IPS-15b (cell line): ENCODE measurements around the gene OFD1.

ENCODE experiments used
- H3K27me3 ChIP-seq: one replicate; pipeline ENCODE4 v1.6.1; 2013; ENCODE audit warnings: low read length; ENCODE audit not compliant: control insufficient read depth, insufficient read depth
- H3K36me3 ChIP-seq: one replicate; pipeline ENCODE4 v1.6.1; 2013; ENCODE audit warnings: low read length; ENCODE audit not compliant: control insufficient read depth, insufficient read depth
- H3K4me1 ChIP-seq: one replicate; pipeline ENCODE4 v1.6.1; 2013; ENCODE audit warnings: mild to moderate bottlenecking, low read length; ENCODE audit not compliant: control insufficient read depth, insufficient read depth
- H3K4me3 ChIP-seq: one replicate; pipeline ENCODE4 v1.5.1; 2013; ENCODE audit warnings: low read depth, low read length
- H3K9ac ChIP-seq: one replicate; pipeline ENCODE4 v1.6.1; 2013; ENCODE audit warnings: low read depth, mild to moderate bottlenecking, low read length
- H3K9me3 ChIP-seq: one replicate; pipeline ENCODE4 v1.6.1; 2013; ENCODE audit warnings: mild to moderate bottlenecking, low read length; ENCODE audit not compliant: control insufficient read depth, insufficient read depth

Gene OFD1

DNA sequence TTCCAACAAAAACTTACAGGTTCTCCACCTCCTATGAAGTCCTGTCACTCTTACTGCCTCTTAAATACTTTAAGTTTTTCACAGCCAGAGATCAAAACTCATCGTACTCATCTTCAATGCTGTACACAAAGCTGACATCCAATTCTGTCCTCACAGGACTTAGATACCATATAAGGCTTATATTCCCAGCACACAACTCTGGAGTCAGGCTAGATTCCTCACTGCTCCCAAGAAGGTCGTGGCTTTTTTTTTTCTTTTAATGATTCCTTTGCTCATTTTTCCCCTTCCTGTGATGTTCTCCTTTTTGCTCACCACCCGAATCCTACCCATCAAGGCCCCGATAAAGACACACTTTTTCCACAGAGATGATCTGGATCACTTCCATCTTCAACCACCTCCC lies 1.0 kb upstream of the OFD1 start:
- Histone ChIP-seq H3K27me3 (no peaks in the 10 kb centered on the region), H3K9me3 (no peaks in the 10 kb centered on the region), H3K4me1 (peaks cover 8% of the 10 kb centered on the region), H3K9ac (peak overlapping the region; percentile 62), H3K4me3 (peak overlapping the region; percentile 72), H3K36me3 (no peaks in the 10 kb centered on the region)

DNA sequence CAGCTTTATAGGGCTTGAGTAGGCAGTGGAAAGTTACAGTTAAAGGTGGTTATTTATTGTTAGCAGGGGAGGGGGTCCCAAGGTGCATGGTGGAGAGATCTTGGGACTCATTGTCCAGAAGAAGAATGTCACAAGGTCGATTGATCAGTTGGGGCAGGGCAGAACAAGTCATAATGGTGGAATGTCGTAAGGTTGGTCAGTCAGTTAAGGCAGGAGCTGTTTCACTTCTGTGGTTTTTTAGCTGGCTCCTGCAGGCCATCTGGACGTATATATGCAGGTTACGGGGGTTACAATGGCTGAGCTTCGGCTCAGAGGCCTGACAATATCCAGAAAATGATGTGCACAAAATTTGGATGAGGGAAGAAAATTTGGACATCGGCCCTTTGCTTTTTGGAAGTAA lies 7.1 kb downstream of the OFD1 start:
- Histone ChIP-seq H3K9me3 (no peaks in the 10 kb centered on the region), H3K9ac (no peak overlapping the region), H3K4me1 (peaks cover 3% of the 10 kb centered on the region), H3K36me3 (peaks cover 7% of the 10 kb centered on the region), H3K4me3 (no peak overlapping the region), H3K27me3 (no peaks in the 10 kb centered on the region)

DNA sequence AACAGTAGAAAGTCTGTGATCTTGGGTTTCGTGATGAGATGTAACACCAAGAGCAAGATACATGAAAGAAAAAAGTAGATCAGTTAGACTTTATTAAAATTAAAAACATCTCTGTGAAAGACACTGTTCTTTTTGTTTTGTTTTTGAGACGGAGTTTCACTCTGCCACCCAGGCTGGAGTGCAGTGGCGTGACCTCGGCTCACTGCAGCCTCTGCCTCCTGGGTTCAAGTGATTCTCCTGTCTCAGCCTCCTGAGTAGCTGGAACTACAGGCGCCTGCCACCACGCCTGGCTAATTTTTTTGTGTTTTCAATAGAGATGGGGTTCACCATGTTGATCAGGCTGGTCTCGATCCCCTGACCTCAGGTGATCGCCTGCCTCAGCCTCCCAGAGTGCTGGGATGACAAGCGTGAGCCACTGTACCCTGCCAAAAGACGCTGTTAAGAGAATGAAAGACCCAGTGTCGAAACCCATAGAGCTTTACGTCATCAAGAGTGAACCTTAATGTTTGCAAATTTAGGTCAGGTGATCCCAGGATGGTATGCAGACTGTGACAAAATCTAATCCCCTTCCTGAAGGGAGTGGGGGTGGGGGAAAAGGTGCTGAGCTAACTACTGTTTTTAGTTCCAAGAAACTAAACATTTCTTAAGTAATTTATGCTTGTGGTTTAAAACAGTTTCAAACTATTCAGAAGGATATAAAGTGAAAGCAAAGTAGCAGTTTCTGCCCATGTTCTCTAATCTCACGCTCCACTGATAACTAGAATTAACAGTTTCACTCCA lies 8.0 kb downstream of the OFD1 start:
- peaks cover 7% of the 10 kb centered on the region for H3K36me3 ChIP-seq
- no peak overlapping the region for H3K9ac ChIP-seq
- no peaks in the 10 kb centered on the region for H3K27me3 ChIP-seq
- H3K4me1 ChIP-seq: peaks cover 3% of the 10 kb centered on the region
- no peak overlapping the region for H3K4me3 ChIP-seq
- no peaks in the 10 kb centered on the region for H3K9me3 ChIP-seq

DNA sequence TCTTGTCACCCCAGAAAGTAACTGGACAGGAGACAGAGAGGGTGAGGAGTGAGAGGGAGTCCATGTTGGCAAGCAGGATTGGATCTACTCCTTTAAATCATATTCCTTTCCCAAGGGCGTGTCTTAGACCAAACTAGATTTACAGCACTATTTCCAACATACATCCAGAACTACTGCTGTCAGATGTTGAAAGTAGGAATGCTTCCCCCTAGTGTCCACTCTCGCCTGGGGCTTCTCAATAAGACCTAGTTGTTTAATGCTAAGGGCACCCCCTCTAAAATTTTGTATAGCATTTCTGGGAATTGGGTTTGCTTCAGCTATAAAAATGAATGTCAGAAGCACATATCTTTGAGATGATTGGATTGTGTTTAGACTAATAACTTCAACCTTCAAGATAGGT lies 13.3 kb downstream of the OFD1 start:
- H3K9me3 ChIP-seq: no peaks in the 10 kb centered on the region
- no peaks in the 10 kb centered on the region for H3K27me3 ChIP-seq
- H3K4me1 ChIP-seq: peaks cover 2% of the 10 kb centered on the region
- peaks cover 5% of the 10 kb centered on the region for H3K36me3 ChIP-seq
- H3K4me3 ChIP-seq: no peak overlapping the region
- no peak overlapping the region for H3K9ac ChIP-seq

DNA sequence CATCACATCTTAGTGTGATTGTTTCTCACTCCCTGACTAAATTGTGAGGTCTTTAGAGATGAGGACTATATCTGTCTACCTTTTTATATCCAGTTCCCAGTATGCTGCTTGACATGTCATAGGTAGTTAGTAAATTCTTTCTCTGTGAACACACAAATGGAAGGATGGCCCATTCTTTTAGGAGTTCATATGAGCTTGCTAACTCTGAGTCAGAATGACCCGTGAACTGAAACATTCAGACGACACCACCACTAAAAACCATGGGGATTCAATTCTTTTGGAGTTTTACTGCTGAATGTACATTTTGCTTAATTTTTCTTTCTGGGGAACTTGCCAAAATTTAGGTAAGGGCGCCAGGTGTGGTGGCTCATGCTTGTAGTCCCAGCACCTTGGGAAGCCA lies 13.9 kb downstream of the OFD1 start:
- no peaks in the 10 kb centered on the region for H3K4me1 ChIP-seq
- no peaks in the 10 kb centered on the region for H3K27me3 ChIP-seq
- peaks cover 5% of the 10 kb centered on the region for H3K36me3 ChIP-seq
- no peaks in the 10 kb centered on the region for H3K9me3 ChIP-seq
- H3K9ac ChIP-seq: no peak overlapping the region
- H3K4me3 ChIP-seq: no peak overlapping the region

DNA sequence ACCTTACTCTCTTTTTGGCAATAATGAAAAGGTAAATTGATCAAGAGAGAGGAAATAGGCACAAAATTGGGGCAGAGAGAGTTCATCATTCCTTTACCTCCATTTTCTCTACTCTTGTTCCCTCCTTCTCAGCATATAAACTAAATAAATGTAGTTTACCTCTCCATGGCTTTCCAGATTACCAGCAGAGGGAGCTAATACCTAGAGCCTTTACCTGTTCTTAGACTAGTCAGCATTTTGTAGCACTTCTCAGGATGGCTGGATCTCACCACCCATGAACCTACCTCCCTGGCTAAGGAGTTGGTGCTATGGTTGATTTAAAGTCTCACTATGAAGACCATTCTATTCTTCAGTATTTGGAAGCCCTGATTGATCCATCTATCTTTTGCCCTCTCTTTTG lies 15.7 kb downstream of the OFD1 start:
- Histone ChIP-seq H3K36me3 (peaks cover 2% of the 10 kb centered on the region), H3K9ac (no peak overlapping the region), H3K4me1 (no peaks in the 10 kb centered on the region), H3K4me3 (no peak overlapping the region), H3K27me3 (no peaks in the 10 kb centered on the region), H3K9me3 (no peaks in the 10 kb centered on the region)

DNA sequence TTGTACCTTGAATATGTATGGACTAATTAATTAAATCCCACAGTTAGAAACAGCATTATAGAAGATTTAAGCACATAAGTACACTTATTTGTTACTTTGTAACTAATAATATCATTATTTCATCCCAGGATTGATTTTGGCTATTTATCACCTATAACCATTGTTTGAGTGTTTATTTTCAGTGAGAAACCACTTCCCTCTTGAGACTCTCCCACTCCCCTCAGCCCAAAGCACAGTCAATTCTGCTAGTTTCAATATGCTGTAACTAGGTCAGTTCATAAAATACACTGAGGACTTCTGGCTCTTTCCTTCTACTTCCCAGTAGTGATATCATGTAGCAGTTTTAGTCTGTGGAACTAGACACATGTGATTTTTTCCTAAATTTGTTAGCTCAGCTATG lies 16.3 kb downstream of the OFD1 start:
- H3K27me3 ChIP-seq: no peaks in the 10 kb centered on the region
- peaks cover 4% of the 10 kb centered on the region for H3K36me3 ChIP-seq
- no peaks in the 10 kb centered on the region for H3K4me1 ChIP-seq
- H3K9me3 ChIP-seq: no peaks in the 10 kb centered on the region
- no peak overlapping the region for H3K4me3 ChIP-seq
- H3K9ac ChIP-seq: no peak overlapping the region

DNA sequence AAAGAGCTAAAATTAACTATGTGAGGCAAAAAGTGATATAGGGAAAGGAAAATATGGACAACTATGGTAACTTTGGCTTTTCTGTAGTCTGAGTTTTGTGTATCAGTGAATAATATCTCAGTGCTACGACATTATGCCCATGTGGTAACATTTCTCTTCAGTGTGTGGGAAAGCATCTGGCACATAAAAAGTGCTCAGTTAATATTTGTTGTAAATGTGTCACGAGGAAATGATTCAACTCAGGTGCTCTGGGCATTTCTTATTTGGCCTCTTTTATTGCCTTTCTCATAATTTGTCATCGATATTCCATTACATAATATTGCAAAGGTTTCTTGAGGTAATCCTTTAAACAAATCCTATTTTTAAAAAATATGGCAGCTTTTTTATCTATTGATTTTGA lies 17.6 kb downstream of the OFD1 start:
- no peaks in the 10 kb centered on the region for H3K9me3 ChIP-seq
- H3K4me1 ChIP-seq: peaks cover 6% of the 10 kb centered on the region
- no peaks in the 10 kb centered on the region for H3K27me3 ChIP-seq
- no peak overlapping the region for H3K4me3 ChIP-seq
- H3K36me3 ChIP-seq: peaks cover 8% of the 10 kb centered on the region
- H3K9ac ChIP-seq: no peak overlapping the region

DNA sequence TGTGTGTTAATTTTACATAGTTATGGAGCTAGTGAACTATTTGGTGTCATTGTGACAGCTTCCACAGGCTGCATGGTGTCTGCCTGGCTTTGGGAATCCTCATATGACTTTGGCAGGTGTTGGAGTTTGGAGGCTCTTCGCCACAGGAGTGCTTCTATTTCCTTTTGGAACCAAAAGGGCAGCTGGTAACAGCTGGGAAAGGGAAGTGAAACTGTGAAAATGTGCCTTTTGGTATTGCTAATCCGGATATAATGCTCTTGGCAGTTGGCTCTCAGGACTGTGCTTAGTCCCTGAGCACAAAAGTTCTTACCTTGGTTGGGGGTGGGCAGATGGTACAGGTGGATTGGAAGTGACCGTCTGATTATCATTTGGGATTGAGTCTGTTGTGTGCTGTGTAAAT lies 18.1 kb downstream of the OFD1 start:
- Histone ChIP-seq H3K27me3 (no peaks in the 10 kb centered on the region), H3K9me3 (no peaks in the 10 kb centered on the region), H3K36me3 (peaks cover 8% of the 10 kb centered on the region), H3K4me3 (no peak overlapping the region), H3K4me1 (peaks cover 6% of the 10 kb centered on the region), H3K9ac (no peak overlapping the region)

DNA sequence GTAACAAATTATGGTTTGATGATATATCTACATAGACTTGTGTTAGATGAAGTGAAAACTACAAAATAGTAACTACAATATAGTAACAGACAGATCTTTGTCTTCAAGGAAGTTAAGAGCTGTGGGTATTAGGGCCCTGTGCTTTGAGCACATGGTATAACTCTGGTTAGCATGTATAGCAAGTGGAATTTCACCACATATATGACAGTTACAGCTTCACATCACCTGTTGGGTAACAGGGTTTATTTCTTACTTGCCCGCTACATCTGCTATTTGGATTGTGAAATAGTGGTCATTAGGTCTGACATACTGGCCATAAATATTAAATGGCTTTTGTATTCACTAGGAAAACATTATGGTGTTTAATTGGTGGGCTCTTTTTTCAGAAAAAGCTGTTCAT lies 20.2 kb downstream of the OFD1 start:
- no peak overlapping the region for H3K4me3 ChIP-seq
- peaks cover 6% of the 10 kb centered on the region for H3K4me1 ChIP-seq
- no peaks in the 10 kb centered on the region for H3K27me3 ChIP-seq
- no peak overlapping the region for H3K9ac ChIP-seq
- peaks cover 8% of the 10 kb centered on the region for H3K36me3 ChIP-seq
- no peaks in the 10 kb centered on the region for H3K9me3 ChIP-seq

DNA sequence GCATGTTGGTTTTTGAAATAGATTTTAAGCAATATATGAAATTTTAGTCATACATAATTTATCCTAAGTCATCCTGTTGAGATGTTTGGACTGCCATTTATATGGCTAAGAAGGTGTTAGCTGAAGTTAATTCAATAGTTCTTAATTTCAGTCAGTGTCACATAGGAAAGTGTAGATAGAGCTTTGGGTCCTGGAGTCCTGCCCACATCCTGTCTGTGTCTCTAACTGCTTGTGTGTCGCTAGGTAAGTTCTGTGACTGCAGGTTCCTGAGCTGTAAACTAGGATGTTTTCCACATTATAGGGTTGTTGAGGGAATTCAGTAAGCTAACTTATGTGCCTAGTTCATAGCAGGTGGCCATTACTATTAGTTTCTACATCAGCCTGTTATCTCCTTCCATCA lies 20.7 kb downstream of the OFD1 start:
- Histone ChIP-seq H3K36me3 (peaks cover 8% of the 10 kb centered on the region), H3K4me1 (peaks cover 6% of the 10 kb centered on the region), H3K9me3 (no peaks in the 10 kb centered on the region), H3K4me3 (no peak overlapping the region), H3K9ac (no peak overlapping the region), H3K27me3 (no peaks in the 10 kb centered on the region)

DNA sequence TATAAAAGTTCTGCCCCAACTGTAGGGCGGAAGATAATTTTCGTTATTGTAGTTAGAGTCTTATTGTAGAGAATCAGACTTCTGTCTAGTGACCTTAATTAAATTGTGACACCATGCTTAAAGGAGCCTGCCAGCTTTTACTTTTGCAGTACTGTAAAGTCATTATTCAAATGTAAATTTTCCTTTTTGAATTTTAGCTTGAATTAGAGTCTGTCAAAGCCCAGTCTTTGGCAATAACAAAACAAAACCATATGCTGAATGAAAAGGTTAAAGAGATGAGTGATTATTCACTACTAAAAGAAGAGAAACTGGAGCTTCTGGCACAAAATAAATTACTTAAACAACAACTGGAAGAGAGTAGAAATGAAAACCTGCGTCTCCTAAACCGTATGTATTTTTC lies 21.8 kb downstream of the OFD1 start:
- Histone ChIP-seq H3K27me3 (no peaks in the 10 kb centered on the region), H3K9me3 (no peaks in the 10 kb centered on the region), H3K9ac (no peak overlapping the region), H3K4me3 (no peak overlapping the region), H3K36me3 (peaks cover 11% of the 10 kb centered on the region), H3K4me1 (peaks cover 13% of the 10 kb centered on the region)
